GM12878 (cell line): ENCODE measurements around the gene GPR151. TPM values are rescaled to one million over a fixed set of nuclear protein-coding genes. Genes with fewer than 3 reads are reported as not detected.

Source experiments
- ATAC-seq: fragments of 200-7000 bp; cut with Tn5 transposase; 3 replicates; pipeline ENCODE4 v1.9.1; 2020; ENCODE audit warnings: mild to moderate bottlenecking, moderate library complexity
- BruUV-seq: library from RNA; stranded (reverse); fragments of 400-500 nt; replicated peaks from 2 replicates; lab custom pipeline; 2021; lab: Mats Ljungman, UMichigan
- CTCF ChIA-PET: fragments of 300-600 bp; sonication (Branson Sonifier 250); formaldehyde crosslinking; extraction: SDS; loops from one replicate; lab custom pipeline; 2021; ENCODE audit warnings: inconsistent platforms; lab: Yijun Ruan, JAX
- POLR2A ChIA-PET: fragments of 350-600 bp; formaldehyde crosslinking; extraction: SDS; loops from one replicate; lab custom pipeline; 2021; ENCODE audit warnings: inconsistent platforms; lab: Charles Lee
- RAD21 ChIA-PET: fragments of 300-600 bp; sonication (Branson Sonifier 250); formaldehyde crosslinking; loops from one replicate; lab custom pipeline; 2023; ENCODE audit warnings: antibody characterized with exemption; ENCODE audit not compliant: unreplicated experiment; lab: Charles Lee
- SMC1A ChIA-PET: fragments of 300-600 bp; sonication (Branson Sonifier 250); formaldehyde crosslinking; loops from one replicate; lab custom pipeline; 2023; ENCODE audit not compliant: unreplicated experiment, uncharacterized antibody; lab: Charles Lee
- DNase-seq: peaks from one replicate; pipeline ENCODE4 v3.0.0-alpha.2; 2011; ENCODE audit warnings: low read depth, low spot score
- FAIRE-seq: peaks from 3 replicates; lab custom pipeline; 2011; peaks lifted over from hg19 to GRCh38; lab: Jason Lieb, UNC
- H2AFZ ChIP-seq: 2 replicates; pipeline ENCODE4 v1.6.0; 2011; ENCODE audit warnings: low read depth, low read length, control low read depth; ENCODE audit not compliant: control insufficient read depth
- H3K27ac ChIP-seq: 2 replicates; pipeline ENCODE4 v1.5.1; 2011; ENCODE audit warnings: control low read depth; ENCODE audit not compliant: control insufficient read depth, insufficient read depth
- H3K27me3 ChIP-seq, 2 experiments: replicated peaks in 1 of 2; 2 replicates each; pipeline versions ENCODE4 v1.6.0 to v1.6.1; 2011; ENCODE audit warnings: low read length in 1 of 2; ENCODE audit not compliant: control insufficient read depth in 2 of 2, insufficient read depth in 2 of 2
- H3K36me3 ChIP-seq, 2 experiments: 2 replicates each; pipeline ENCODE4 v1.5.1; 2011; ENCODE audit warnings: low read length in 1 of 2; ENCODE audit not compliant: control insufficient read depth in 2 of 2, insufficient read depth in 2 of 2
- H3K4me1 ChIP-seq: 2 replicates; pipeline ENCODE4 v1.6.1; 2011; ENCODE audit warnings: mild to moderate bottlenecking, low read length, moderate library complexity, mixed read lengths; ENCODE audit not compliant: control insufficient read depth, insufficient read depth
- H3K4me2 ChIP-seq: 2 replicates; pipeline ENCODE4 v1.6.0; 2011; ENCODE audit warnings: control low read depth; ENCODE audit not compliant: control insufficient read depth, insufficient read depth
- H3K4me3 ChIP-seq: fragments of 200-600 bp; sonication (generic); 2 replicates; pipeline ENCODE4 v1.5.1; 2016
- H3K79me2 ChIP-seq: 2 replicates; pipeline ENCODE4 v1.6.0; 2011; ENCODE audit warnings: low read length; ENCODE audit not compliant: control insufficient read depth, insufficient read depth
- H3K9ac ChIP-seq: 2 replicates; pipeline ENCODE4 v1.8.0; 2011; ENCODE audit warnings: low read length, control low read depth, mixed read lengths; ENCODE audit not compliant: control insufficient read depth, insufficient read depth
- H3K9me3 ChIP-seq: replicated peaks from 3 replicates; pipeline ENCODE4 v1.5.1; 2011; ENCODE audit warnings: mild to moderate bottlenecking, low read length; ENCODE audit not compliant: control insufficient read depth, insufficient read depth
- H4K20me1 ChIP-seq: 2 replicates; pipeline ENCODE4 v1.6.0; 2011; ENCODE audit not compliant: control insufficient read depth, insufficient read depth
- CBFB ChIP-seq: IDR thresholded peaks from 2 replicates; pipeline ENCODE4 v1.6.1; 2016; ENCODE audit warnings: antibody characterized with exemption, low read depth
- EGR1 ChIP-seq, 2 experiments: IDR thresholded peaks; 1 replicate in 1 of 2; 2 replicates in 1 of 2; pipeline ENCODE4 v1.6.1; 2011 to 2012; ENCODE audit warnings: low read depth in 2 of 2, low read length in 2 of 2, borderline replicate concordance in 1 of 2, mild to moderate bottlenecking in 1 of 2, moderate library complexity in 1 of 2
- ESRRA ChIP-seq: IDR thresholded peaks from 2 replicates; pipeline ENCODE4 v1.6.1; 2012; ENCODE audit warnings: mild to moderate bottlenecking, low read length, improper control_type of control experiment
- FOXK2 ChIP-seq: fragments of 450-650 bp; IDR thresholded peaks from 2 replicates; pipeline ENCODE4 v1.6.1; 2017; ENCODE audit warnings: mild to moderate bottlenecking, moderate library complexity
- HSF1 ChIP-seq: fragments of 150-350 bp; IDR thresholded peaks from 2 replicates; pipeline ENCODE4 v1.6.1; 2014; ENCODE audit warnings: mild to moderate bottlenecking, low read depth, low read length
- IRF4 ChIP-seq: IDR thresholded peaks from 2 replicates; pipeline ENCODE4 v1.6.1; 2011; ENCODE audit warnings: low read depth, low read length
- POLR2AphosphoS2 ChIP-seq: IDR thresholded peaks from 2 replicates; pipeline ENCODE4 v1.6.1; 2011; ENCODE audit warnings: low read depth, mild to moderate bottlenecking, low read length, improper control_type of control experiment, moderate library complexity
- RB1 ChIP-seq: fragments of 450-650 bp; formaldehyde crosslinking; IDR thresholded peaks from 2 replicates; pipeline ENCODE4 v1.6.1; 2017; ENCODE audit warnings: mild to moderate bottlenecking, borderline replicate concordance
- RELB ChIP-seq: fragments of 450-650 bp; IDR thresholded peaks from 2 replicates; pipeline ENCODE4 v1.6.1; 2017; ENCODE audit warnings: low read depth, mild to moderate bottlenecking, moderate library complexity
- USF2 ChIP-seq: IDR thresholded peaks from 2 replicates; pipeline ENCODE4 v1.6.1; 2011; ENCODE audit warnings: low read depth, low read length, improper control_type of control experiment, borderline replicate concordance
- ZBED1 ChIP-seq: IDR thresholded peaks from 2 replicates; pipeline ENCODE4 v1.6.1; 2016; ENCODE audit warnings: borderline replicate concordance
- ZNF217 ChIP-seq: fragments of 450-650 bp; IDR thresholded peaks from 2 replicates; pipeline ENCODE4 v1.6.1; 2017; ENCODE audit warnings: antibody characterized with exemption, mild to moderate bottlenecking
- WGBS: methylation state at CpG from one replicate; pipeline ENCODE4 v1.1.6; 2016; ENCODE audit warnings: low lambda C conversion rate; ENCODE audit not compliant: insufficient replicate concordance, insufficient coverage; ENCODE audit errors: missing lambda C conversion rate; 5-methylcytosine and 5-hydroxymethylcytosine counted together
- in situ Hi-C: fragments of 300-500 bp; cut with MboI; formaldehyde crosslinking; loops from 9 replicates; pipeline ENCODE4 v1.14.3; 2018; ENCODE audit warnings: mixed read lengths
- intact Hi-C: fragments of 100-400 bp; cut with micrococcal nuclease; formaldehyde crosslinking; loops from one replicate; pipeline ENCODE4 v1.14.2; 2022; ENCODE audit not compliant: unreplicated experiment
- polyA plus RNA-seq, 11 experiments: library from polyadenylated mRNA; depleted of rRNA in 4 of 11; unstranded in 6 of 11; stranded (reverse) in 5 of 11; fragments of >200 nt; fragmentation: Nextera tagmentation in 4 of 11; fragmentation: Illumina TruSeq in 1 of 11; extraction: Ambion mirVana in 4 of 11; extraction: Trizol in 1 of 11; gene quantifications; 1 replicate in 1 of 11; 2 replicates in 10 of 11; pipeline versions ENCODE4 v1.2.1 to v1.2.3, GENCODE V29; 2011 to 2016; ENCODE audit warnings: inconsistent platforms in 2 of 11, missing spikeins in 2 of 11, low read depth in 1 of 11
- total RNA-seq, 4 experiments: library from RNA; depleted of rRNA in 3 of 4; stranded (reverse); fragments of >200 nt in 3 of 4; fragmentation: Illumina TruSeq in 1 of 4; extraction: Trizol in 1 of 4; gene quantifications; 2 replicates each; pipeline versions ENCODE4 v1.2.1 to v1.2.3, GENCODE V29; 2013 to 2021
- TF ChIP-seq, protein P1 (sequence below): fragments of 450-650 bp; IDR thresholded peaks from 2 replicates; pipeline ENCODE4 v1.6.1; 2016; ENCODE audit warnings: mild to moderate bottlenecking
- TF ChIP-seq, protein P2 (sequence below): fragments of 450-650 bp; IDR thresholded peaks from 2 replicates; pipeline ENCODE4 v1.6.1; 2016; ENCODE audit warnings: mild to moderate bottlenecking, moderate library complexity, borderline replicate concordance
- TF ChIP-seq, protein P3 (sequence below): fragments of 450-650 bp; IDR thresholded peaks from 2 replicates; pipeline ENCODE4 v1.6.1; 2014; ENCODE audit warnings: mild to moderate bottlenecking

The GPR151 gene
- total and polyA plus RNA-seq, 10 of the 15 experiments (the other 5 are each of a cell fraction or from before 2014, with no cell fraction given), result 0.11 TPM; not detected in 9

DNA sequence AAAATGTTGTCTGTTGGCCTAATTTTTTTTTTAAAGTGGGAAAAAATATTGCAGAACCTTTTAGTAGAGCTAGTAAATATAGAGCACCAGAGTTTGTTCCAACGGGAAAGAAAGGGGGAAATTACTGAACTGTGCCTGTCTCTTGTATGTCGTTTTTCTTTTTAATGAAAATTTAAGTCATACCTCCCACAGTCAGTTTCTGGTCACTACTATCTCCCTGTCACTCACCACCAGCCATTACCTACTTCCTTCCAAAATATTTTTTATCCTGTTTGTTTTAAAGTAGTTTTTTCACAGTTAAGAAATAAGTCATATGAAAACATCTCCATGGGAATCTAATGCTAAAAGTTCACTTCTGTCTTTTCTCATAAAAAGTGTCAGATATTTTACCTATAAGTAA lies 21.3 kb downstream of the GPR151 start:
- no peak overlapping the region for H3K27ac ChIP-seq
- H4K20me1 ChIP-seq, result no peaks in the 10 kb centered on the region
- FAIRE-seq, result no peak
- no peaks in the 10 kb centered on the region for H3K79me2 ChIP-seq
- H3K9me3 ChIP-seq, result no peaks in the 10 kb centered on the region
- no peak overlapping the region for H3K9ac ChIP-seq
- H2AFZ ChIP-seq, result no peak overlapping the region
- no peaks in the 10 kb centered on the region for H3K4me1 ChIP-seq
- SMC1A ChIA-PET, result no interaction called here
- no peak for DNase-seq
- CTCF ChIA-PET, result interaction anchor here (1.1 kb wide), 1 partner anchor 9 kb away, joined by 3 read pairs; no protein-coding TSS in a partner anchor
- BruUV-seq, result no TSS peak
- intact Hi-C loops (no loop called here), in situ Hi-C loops (no loop called here)
- no peak overlapping the region for H3K4me3 ChIP-seq
- 50% methylated on average over 2 of the region's 2 CpGs for WGBS
- no peak overlapping the region for H3K4me2 ChIP-seq
- peaks cover 2 to 22% of the 10 kb centered on the region in 2 experiments for H3K36me3 ChIP-seq
- RAD21 ChIA-PET, result no interaction called here
- no peak for ATAC-seq
- POLR2A ChIA-PET, result no interaction called here
- no peaks in the 10 kb centered on the region for H3K27me3 ChIP-seq
- TF ChIP-seq, protein P1, sequence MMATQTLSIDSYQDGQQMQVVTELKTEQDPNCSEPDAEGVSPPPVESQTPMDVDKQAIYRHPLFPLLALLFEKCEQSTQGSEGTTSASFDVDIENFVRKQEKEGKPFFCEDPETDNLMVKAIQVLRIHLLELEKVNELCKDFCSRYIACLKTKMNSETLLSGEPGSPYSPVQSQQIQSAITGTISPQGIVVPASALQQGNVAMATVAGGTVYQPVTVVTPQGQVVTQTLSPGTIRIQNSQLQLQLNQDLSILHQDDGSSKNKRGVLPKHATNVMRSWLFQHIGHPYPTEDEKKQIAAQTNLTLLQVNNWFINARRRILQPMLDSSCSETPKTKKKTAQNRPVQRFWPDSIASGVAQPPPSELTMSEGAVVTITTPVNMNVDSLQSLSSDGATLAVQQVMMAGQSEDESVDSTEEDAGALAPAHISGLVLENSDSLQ, result no peak
- TF ChIP-seq CBFB (no peak), FOXK2 (no peak), USF2 (no peak), ZNF217 (no peak), HSF1 (no peak), RB1 (no peak), IRF4 (no peak), ZBED1 (no peak), POLR2AphosphoS2 (no peak), RELB (no peak), EGR1 (IDR thresholded peaks at IDR 0.05; ENCODE audit: borderline replicate concordance in 1 of 2, low read depth in 2 of 2, low read length in 2 of 2) (no peak), ESRRA (no peak)
- TF ChIP-seq, protein P2, sequence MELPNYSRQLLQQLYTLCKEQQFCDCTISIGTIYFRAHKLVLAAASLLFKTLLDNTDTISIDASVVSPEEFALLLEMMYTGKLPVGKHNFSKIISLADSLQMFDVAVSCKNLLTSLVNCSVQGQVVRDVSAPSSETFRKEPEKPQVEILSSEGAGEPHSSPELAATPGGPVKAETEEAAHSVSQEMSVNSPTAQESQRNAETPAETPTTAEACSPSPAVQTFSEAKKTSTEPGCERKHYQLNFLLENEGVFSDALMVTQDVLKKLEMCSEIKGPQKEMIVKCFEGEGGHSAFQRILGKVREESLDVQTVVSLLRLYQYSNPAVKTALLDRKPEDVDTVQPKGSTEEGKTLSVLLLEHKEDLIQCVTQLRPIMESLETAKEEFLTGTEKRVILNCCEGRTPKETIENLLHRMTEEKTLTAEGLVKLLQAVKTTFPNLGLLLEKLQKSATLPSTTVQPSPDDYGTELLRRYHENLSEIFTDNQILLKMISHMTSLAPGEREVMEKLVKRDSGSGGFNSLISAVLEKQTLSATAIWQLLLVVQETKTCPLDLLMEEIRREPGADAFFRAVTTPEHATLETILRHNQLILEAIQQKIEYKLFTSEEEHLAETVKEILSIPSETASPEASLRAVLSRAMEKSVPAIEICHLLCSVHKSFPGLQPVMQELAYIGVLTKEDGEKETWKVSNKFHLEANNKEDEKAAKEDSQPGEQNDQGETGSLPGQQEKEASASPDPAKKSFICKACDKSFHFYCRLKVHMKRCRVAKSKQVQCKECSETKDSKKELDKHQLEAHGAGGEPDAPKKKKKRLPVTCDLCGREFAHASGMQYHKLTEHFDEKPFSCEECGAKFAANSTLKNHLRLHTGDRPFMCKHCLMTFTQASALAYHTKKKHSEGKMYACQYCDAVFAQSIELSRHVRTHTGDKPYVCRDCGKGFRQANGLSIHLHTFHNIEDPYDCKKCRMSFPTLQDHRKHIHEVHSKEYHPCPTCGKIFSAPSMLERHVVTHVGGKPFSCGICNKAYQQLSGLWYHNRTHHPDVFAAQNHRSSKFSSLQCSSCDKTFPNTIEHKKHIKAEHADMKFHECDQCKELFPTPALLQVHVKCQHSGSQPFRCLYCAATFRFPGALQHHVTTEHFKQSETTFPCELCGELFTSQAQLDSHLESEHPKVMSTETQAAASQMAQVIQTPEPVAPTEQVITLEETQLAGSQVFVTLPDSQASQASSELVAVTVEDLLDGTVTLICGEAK, result no peak
- TF ChIP-seq, protein P3, sequence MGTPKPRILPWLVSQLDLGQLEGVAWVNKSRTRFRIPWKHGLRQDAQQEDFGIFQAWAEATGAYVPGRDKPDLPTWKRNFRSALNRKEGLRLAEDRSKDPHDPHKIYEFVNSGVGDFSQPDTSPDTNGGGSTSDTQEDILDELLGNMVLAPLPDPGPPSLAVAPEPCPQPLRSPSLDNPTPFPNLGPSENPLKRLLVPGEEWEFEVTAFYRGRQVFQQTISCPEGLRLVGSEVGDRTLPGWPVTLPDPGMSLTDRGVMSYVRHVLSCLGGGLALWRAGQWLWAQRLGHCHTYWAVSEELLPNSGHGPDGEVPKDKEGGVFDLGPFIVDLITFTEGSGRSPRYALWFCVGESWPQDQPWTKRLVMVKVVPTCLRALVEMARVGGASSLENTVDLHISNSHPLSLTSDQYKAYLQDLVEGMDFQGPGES, result no peak
